Hematopoietic multipotent progenitor cell treated with erythropoietin and hydrocortisone succinate and interleukin-3 and kit ligand, for 17 days (in vitro differentiated cells): ENCODE measurements around the gene RLN3.

Source experiments
- DNase-seq: peaks from one replicate; pipeline ENCODE4 v3.0.0-alpha.2; 2015; ENCODE audit warnings: low spot score

RLN3 gene, protein sequence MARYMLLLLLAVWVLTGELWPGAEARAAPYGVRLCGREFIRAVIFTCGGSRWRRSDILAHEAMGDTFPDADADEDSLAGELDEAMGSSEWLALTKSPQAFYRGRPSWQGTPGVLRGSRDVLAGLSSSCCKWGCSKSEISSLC

DNA sequence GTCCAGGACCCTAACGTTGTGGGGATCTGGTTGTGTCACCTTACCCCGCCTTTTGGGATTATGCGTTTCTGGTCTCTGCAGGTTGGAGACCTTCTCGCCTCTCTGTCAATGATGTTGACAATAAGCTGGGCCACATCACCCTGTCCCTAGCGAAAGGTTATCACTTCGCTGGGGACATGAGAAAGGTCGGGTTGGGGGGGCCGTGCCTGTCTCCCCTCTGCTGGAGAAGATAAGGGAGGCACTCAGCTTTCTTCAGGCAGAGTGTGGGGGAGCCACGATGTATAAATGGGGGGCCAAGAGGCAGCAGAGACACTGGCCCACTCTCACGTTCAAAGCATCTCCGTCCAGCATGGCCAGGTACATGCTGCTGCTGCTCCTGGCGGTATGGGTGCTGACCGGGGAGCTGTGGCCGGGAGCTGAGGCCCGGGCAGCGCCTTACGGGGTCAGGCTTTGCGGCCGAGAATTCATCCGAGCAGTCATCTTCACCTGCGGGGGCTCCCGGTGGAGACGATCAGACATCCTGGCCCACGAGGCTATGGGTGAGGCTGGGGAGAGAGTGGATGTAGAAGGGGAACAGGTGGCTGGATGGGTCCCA is at the start of gene RLN3:
Gene RLN3, plus strand, starts transcription at position 293 of the 595 bp plus-strand sequence. Its CDS starts 57 bp downstream, at position 350.
- no peak for DNase-seq

DNA sequence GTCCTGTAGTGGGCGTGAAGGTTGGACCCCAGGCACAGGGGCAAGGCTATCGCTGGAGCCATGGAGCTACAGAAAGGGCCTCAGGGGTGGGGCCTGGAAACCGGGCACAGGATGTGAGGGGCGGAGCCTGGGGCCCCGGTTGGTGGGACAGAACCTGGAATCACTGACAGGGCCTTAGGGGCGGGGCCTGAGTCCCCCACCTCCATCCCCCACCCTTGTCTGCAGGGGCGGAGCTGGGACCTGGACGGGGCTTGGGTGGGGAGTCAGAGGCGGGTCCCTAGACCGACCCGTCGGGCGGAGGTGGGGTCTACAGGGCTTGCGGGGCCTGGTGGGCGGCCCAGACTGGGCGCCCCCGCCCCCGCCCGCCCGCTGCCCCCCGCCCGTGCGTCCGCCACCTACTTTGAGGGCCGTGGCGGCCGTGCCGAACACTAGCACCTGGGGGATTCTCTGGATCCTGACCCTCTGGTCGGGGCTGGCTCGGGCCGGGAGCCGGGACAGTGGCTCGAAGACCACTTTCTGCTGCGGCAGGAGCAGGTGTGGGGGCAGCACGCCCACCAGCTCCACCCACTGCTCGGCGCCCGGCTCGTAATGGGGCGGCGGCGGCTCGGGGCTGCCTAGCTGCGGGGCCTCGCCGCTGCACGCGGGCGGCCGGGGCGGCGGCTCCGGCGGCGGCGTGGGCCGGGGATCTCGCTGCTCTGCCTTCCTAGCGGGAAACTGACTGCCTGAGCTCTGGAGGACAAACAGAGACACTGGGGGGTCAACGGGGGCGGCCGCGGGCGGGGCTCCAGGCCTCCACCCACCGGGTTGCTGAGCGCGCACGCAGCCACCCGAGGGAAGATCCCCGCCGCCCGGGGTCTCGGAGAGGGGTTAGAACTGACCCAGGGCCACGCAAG is 49.4 kb upstream of the RLN3 start:
- no peak for DNase-seq

DNA sequence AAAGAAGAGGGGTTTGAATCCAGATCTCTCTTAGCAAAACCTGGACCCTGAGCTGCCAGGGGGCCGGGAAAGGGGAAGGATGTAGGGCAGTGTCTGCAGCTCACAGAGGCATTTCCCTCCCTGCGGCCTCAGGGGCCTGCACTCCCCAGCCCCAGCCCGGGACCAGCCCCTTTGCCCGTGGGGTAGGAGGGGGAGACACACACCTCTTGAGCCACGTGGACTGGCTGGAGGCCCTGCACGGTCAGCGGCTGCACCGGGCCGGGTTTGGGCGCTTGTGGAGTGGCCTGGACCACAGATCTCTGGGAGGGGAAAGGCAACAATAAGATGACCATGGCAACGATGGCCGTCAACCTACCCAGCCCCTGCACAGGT is 48.7 kb upstream of the RLN3 start:
- no peak for DNase-seq

DNA sequence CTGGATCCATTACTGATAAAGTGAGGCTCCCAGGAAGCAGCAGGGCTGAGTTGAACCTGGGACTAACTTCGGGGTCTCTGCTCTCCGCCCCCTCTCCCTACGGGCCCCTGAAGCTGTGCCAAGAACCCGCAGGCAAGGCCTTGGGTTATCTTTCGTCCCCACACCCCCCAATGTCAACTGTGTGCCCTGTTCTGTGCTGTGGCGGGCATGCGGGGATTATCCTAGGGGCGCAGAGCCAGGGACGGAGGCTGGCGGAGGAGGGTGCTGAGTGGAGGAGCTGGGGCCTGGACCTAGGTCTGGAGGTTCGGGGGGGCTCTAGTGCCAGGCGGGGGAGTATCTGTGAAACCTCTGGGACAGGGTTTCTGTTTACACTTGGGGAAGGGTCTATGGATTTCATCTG is 48.3 kb upstream of the RLN3 start:
- no peak for DNase-seq

DNA sequence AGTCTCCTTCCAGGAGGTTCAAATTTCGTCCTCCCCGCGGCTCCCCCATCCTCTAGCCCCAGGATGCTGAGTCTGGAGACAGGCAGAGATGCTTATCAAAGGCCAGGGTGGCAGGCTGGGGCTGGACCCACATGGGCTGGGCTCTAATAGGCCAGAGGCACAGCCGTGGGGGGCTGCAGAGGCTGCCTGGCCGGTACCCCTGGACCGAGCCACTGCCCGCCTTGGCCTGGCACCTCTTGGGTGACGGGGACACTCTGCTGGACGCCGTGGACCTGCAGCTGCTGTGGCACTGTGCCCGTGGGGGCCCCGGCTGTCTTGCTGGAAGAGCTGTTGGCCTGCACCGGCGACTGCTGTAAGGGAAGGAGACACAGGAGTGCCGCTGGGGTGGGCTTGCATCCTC is 47.6 kb upstream of the RLN3 start:
- no peak for DNase-seq

DNA sequence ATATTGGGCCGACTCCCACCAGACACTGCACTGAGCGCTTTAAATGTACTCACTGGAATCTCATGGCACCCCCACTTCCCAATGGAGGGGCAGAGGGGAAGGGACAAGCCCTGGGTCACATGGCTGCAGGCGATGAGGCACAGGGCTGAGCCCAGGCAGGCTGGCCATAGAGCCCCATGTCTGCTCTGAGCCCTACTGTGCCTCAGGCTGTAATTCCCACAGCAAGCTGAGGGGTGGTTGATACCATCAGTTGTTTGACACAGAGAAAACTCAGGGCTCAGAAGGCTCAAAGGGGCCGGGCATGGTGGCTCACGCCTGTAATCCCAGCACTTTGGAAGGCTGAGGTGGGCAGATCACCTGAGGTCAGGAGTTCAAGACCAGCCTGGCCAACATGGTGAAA is 46.9 kb upstream of the RLN3 start:
- no peak for DNase-seq

DNA sequence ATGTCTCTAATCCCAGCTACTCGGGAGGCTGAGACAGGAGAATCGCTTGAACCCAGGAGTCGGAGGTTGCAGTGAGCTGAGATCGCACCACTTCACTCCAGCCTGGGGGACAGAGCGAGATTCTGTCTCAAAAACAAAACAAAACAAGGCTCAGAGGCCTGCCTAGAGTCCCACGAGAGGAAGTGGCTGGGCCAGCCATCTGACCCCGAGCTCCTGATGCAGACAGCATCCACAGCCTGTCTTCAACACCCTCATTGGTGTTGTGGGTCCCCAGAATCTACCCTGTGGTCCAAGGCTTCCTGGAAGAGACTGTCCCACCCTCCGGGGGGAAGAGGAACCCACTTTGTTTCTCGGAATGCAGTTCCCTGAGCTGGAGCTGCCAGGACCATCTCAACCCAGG is 46.5 kb upstream of the RLN3 start:
- no peak for DNase-seq

DNA sequence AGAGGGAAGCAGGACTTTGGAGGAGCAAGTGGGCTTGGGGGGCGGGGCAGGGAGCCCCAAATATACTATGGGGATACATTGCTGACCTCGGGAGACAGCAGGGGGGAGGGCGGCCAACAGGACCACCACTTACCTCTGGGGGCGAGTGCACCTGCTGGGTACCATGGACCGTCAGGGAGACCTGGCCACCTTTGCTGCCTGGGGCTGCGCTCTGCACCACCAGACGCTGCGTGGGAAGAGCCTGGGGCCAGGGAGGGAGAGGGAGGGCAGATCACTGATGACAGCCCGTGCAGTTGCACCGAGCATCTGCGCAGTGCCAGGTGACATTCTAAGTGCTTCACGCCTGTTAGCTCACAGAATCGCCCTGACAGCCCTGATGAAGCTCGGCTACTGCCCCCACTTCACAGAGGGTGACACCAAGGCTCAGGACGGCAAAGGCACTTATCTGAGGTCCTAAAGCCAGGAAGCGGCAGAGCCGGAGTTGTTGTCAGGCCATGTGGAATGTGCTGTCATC is 45.9 kb upstream of the RLN3 start:
- no peak for DNase-seq

DNA sequence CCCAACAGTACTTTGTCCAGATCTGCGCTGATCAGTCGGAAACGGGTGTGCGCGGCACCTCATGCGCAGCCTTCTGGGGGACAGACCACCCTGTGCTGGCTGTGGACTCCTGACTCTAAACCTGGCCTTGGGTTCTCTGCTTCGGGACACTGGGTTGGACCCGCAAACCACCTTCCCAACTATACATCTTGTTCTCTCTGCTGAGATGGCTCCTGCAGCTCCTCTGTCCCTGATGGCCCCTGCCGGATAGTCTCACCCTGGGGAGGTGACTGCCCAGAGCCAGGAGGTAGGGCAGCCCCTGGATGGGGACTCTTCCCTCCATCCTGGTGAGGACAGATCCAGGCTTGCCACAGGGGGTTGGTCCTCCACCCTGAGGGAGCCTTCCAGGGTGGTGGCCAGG is 45.2 kb upstream of the RLN3 start:
- DNase-seq = no peak

DNA sequence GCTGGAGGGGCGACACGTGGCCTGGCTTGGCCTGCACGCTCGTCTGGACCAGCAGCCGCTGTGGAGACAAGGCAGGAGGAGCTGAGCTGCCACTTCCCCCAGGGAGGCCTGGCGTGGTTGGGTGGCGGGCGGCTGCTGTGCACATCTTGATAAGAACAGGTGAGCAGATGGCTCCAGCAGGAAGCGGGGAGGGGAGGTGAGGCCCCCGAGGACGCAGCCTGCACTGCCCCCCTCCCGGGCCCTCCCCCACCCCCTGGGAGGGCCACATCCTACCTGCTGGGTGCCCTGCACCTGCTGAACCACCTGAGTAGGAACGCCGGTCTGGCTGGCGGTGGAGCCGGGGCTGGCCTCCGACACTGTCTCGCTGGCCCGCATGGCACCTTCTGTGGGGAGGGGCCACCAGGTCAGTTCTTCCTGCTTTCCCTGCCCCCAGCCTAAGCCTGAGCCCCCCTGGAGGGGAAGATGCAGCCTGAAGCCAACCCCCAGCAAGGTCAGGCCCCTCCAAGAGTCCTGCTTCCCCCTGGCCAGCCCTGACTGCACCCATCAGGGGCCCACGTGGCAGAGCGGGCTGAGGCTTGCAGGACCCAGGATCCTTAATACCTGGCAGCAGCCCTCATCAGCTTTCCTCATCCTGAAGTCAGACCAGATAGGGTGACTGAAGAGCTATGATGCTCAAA is 44.6 kb upstream of the RLN3 start:
- no peak for DNase-seq

DNA sequence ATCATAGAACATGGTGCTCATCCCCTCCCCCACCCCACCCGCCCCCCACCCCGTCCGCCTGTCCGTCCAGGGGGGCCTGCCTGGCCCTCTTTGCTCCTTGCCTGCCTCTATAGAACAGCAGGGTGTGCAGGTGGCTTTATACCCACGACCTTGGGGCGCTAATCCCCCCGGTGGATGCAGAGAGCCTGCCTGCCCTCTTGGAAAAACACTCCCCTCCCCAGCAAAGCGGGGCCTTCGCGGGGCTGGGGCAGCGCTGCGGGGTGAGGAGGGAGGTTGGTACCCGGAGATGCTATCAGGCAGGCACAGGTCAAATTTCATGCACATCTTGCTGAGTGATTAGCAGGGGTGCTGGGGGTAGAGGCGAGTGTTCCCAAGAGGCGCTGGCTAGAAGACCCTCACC is 43.8 kb upstream of the RLN3 start:
- DNase-seq = no peak

DNA sequence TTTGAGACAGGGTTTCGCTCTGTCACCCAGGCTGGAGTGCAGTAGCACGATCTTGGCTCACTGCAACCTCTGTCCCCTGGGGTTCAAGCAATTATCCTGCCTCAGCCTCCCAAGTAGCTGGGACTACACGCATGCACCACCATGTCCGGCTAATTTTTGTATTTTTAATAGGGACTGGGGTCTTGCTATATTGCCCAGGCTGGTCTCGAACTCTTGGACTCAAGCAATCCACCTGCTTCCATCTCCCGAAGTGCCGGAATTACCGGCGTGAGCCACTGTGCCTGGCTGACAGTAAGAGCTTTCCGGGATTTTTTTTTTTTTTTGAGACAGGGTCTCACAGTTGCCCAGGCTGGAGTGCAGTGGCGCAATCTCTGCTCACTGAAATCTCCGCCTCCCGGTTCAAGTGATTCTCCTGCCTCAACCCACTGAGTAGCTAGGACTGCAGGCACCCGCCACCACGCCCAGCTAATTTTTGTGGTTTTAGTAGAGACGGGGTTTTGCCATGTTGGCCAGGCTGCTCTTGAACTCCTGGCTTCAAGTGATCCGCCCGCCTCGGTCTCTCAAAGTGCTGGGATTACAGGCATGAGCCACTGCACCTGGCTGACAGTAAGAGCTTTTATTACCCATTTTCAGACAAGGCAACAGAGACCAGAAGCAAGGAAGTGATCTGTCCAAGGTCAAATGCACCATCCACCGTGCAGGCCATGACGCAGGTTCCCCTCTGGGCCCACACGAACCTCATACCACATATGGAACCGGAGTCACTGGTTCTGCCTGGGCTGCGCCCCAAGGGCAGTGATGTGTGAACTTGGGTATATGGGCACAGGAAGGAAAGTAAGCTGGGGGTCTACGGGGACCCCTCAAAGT is 42.8 kb upstream of the RLN3 start:
- DNase-seq = no peak

DNA sequence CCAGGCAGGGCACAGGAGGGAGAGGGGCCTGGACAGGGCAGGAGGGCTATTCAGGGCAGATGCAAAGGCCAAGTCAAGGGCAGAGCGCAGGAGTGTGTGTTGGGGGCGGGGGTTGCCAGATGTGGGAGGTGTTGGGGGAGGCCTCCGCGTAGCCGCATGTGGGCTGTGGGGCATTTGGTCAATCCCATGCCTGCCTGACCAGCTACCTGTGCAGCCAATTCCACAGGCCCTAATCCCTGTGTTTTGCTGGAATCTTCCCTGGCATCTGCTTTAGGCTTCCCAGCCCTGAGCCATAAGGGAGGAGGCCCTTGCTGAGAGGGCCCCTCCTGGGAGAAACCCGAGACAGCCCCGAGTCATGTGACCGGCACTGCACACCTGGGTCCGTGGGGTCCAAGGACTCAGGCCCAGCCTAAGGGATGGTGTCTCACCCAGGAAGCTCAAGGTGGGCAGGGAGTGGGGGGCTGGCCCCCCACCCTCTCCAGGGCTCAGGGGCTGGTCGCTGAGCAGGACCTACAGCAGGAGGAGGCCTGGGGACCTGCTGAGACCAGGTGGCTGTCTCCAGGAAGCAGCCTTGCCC is 42.1 kb upstream of the RLN3 start:
- no peak for DNase-seq

DNA sequence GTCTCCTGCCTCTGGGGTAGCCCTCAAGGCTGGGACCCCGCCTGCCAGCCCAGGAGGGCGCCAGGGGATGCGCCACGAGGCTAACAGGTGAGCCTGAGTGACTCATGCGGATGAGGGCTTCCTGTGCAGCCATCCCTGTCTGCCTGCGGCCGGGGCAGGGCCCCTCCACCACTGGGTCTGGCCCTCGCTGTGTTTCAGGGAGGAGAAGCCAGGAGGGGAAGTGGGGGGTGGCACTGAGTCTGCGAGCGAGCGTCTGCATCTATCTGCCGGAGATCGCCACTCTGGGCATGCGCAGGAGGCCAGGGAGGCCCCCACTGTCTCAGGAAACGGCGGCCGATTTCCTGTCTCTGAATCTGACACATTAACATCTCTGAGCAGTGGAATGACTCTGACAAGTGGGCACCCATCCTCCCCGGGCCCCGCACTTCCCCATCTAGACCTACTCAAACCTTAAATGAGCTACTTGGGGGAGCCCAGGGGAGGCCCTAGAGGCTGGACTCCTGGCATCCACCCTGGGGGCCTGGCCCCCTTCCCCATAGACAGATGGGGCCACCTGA is 41.5 kb upstream of the RLN3 start:
- no peak for DNase-seq

DNA sequence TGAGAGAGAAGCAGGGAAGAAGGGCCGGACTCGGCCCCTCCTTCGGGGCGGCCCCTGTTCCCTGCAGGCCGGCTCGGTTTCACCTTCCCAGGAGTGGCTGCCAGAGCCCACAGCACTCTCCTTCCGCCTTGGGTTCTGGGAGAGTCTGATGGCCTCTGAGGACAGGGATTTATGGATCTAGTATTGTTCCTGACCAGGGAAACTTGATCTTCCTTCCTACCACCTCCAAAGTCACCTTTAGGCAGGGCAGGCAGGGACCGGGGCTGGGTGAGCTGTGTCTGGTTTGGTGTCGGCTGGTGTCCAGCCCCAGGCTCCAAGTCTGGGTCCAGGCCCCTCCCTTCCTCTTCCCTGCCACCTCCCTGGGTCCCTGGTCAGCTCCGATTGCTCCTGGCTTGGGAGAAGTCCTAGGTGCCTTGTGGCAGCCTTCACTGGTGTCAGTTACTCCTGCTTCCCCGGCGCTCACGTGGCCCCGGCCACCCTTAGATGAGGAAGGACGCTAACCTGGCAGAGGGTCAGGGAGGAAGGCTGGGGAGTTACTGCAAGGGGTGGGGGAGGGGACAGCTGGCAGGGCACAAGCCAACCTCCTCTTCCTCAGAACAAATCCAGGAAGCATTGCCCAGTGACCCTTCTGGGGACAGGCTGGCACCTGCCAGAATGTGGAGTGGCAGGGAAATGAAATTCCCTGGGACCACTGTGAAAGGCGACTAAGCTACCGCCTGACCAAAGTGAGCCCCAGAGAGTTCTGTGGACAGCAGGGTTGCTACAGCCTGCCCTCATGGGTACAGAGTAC is 40.7 kb upstream of the RLN3 start:
- no peak for DNase-seq

DNA sequence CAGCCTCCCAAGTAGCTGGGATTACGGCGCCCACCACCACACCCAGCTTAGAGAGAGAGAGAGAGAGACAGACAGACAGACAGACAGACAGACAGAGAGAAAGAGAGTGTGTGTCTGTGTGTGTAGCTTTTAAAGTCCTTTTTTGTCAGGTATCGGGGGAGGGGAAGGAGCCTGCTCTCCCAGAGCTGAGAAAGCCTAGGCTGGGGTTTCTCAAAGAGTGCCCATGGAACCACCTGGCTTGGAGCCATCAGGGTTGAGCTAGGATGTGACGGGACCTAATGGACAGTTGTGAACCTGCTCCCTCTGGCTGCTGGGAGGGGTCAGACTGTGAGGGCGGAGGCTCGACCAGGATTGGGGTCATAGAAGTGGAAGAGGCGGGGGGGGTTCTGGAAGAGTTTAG is 38.5 kb upstream of the RLN3 start:
- DNase-seq = no peak

DNA sequence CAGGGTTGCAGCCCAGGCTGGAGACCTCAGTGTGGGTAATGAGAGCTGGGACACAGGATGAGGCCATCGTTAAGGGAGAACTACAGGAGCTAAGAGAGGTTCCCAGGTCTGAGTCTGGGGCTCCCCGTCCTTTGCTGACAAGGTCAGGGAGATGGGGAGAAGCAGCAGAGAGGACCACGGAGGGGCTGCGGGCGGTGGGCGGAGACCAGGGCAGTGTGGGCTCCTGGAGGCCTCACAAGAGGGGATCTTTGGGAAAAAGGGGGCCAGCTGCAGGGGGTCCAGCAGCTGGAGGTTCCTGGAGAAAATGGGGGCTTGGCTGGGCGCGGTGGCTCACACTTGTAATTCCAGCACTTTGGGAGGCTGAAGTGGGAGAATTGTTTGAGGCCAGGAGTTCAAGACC is 37.9 kb upstream of the RLN3 start:
- DNase-seq = no peak

DNA sequence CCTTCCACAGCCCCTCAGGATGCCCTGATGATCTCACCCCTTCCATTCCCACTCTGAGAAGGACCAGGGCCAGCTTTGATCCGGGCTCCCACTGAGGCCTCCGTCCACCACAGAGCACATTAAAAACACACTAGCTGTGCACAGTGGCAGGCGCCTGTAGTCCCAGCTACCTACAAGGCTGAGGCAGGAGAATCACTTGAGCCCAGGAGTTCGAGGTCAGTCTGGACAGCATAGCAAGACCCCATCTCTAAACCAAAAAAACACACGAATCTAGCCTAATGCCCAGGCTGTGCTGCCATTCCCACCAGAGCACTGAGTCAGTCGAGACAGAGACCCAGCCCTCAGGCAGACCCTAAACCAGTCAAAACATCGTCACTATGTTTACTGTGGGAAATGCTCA is 35.9 kb upstream of the RLN3 start:
- no peak for DNase-seq

DNA sequence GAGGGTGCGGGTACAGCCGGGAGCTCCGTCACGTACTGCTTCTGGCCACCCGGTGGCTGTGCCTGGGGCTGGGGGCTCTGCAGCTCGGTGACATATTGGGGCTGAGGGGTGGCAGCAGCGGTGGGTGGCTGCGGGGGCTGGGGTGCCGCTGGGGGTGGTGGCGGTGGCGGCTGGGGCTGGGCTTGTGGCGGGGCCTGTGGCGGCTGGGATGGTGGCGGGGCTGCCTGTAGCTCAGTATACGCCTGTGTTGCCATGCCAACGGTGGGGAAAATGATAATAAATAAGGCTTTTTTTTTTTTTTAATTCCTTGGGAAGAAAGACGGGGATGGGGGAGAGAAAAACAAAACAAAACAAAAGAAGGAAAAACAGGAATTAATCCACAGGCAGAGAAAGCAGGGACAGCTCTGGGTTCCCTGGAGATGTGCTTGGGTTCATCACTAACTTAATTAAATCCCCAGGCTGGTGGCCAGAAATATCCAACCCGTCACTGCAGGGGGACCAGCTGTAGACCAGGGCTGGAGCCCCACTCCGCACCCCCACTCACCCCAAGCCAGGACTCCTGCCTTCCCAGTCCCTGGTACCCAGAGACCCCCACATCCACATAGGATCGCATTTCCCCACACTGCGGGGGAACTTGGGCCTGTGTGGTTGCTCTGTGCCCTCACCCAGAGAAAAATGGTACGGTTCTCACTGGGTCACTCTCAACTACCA is 34.2 kb upstream of the RLN3 start:
- DNase-seq = no peak
